Sigmoid colon (tissue), 4 donors: ENCODE measurements around the gene GRB2.

Experiments used
- POLR2AphosphoS5 ChIP-seq, 4 donors: sonication (generic); formaldehyde crosslinking; IDR thresholded peaks; one replicate each; pipeline ENCODE4 v1.6.1; 2017; ENCODE audit warnings: antibody characterized with exemption in 4 of 4
- TF ChIP-seq, protein P1 (sequence below), 4 experiments: fragments of 450-650 bp in 3 of 4; fragments of 200-600 bp in 1 of 4; IDR thresholded peaks; one replicate each; pipeline ENCODE4 v1.5.1; 2016 to 2019; ENCODE audit warnings: antibody characterized with exemption in 4 of 4, mild to moderate bottlenecking in 3 of 4, moderate library complexity in 2 of 4

GRCh38 chr17:75364078-75364477, 41.4 kb downstream of the GRB2 start:
- TF ChIP-seq, protein P1, sequence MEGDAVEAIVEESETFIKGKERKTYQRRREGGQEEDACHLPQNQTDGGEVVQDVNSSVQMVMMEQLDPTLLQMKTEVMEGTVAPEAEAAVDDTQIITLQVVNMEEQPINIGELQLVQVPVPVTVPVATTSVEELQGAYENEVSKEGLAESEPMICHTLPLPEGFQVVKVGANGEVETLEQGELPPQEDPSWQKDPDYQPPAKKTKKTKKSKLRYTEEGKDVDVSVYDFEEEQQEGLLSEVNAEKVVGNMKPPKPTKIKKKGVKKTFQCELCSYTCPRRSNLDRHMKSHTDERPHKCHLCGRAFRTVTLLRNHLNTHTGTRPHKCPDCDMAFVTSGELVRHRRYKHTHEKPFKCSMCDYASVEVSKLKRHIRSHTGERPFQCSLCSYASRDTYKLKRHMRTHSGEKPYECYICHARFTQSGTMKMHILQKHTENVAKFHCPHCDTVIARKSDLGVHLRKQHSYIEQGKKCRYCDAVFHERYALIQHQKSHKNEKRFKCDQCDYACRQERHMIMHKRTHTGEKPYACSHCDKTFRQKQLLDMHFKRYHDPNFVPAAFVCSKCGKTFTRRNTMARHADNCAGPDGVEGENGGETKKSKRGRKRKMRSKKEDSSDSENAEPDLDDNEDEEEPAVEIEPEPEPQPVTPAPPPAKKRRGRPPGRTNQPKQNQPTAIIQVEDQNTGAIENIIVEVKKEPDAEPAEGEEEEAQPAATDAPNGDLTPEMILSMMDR (IDR thresholded peaks at IDR 0.05): no peak
- TF ChIP-seq POLR2AphosphoS5 (IDR thresholded peaks at IDR 0.05): no peak
